Measurements from ENCODE around the gene TAC4. TPM values are rescaled to one million over a fixed set of nuclear protein-coding genes. Genes with fewer than 3 reads are reported as not detected.
A peak's percentile ranks its signal among the peaks of the same experiment; 100 is the strongest.

TAC4 gene
- total RNA-seq, 1 experiment from 2014 or later: not detected

DNA sequence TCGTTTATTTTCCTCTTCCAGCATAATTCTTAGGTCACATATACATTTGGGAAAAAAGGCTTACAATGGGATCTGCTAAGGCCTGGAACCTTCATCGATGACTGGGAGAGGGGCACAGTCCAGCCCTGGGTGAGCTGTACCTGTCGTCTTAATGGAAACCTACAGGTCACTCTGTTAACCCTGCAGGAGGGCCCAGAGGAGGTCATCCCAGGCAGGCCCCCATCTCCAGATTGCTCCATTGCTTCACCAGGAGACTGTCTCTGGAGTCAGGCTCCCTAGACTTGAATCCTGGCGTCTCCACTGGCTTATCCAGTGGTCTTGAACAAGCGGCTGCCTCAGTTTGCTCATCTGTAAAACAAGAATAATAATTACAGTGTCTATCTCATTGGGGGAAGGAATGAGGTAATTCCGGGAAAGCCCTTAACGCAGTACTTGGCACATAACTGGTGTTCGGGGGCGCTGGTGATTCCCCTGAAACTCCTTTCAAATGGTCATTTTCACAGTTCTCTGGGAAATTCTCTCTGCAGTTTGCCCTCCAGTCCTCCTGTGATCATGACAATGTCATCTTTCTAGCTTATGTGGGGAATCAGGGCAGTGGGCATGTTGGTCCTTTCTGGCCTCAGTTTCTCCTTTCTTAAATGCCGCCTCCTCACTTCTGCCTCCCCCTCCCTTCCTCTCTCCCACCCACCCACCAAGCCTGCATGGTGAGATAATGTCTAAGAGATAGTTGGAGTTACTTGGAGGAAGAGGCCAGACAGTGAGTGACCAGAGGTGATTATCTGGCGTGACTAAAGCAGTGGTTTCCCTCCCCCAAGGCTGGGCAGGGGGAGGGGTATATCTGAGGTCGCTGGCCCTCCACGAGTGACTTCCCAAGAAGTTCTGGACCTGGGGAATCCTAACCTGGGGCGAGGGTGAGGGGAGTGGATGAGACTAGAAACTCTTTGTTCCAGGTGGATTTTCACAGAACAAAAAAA, 31.3 kb upstream of the TAC4 start:
- DNase-seq (ENCODE audit: low read depth, low spot score): no peak
- in situ Hi-C loops (cut with HindIII; ENCODE audit: low pct_unique_long_range_greater_than_20kb, low sequenced_read_pairs): no loop called here

DNA sequence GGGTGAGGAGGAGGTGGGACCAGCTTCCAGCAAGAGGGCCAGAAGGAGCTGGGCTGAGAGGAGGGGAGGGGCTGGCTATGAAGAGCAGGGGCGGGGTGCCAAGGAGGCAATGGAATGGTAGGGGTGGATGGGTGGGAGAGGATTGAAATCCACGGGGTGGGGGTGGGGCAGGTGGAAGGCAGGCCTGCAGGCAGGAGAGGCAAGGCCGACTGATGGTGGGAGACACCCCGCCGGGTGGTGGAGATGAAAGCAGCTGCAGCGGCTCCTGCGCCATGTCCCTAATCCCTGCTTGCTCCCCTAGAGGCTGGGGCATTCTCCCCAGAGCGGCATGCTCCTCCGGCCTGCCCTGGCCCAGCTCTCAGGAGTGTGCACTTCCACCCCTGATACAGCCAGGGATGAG, 27.8 kb upstream of the TAC4 start:
- no peak for DNase-seq (ENCODE audit: low read depth, low spot score)
- in situ Hi-C loops (cut with HindIII; ENCODE audit: low pct_unique_long_range_greater_than_20kb, low sequenced_read_pairs): no loop called here

DNA sequence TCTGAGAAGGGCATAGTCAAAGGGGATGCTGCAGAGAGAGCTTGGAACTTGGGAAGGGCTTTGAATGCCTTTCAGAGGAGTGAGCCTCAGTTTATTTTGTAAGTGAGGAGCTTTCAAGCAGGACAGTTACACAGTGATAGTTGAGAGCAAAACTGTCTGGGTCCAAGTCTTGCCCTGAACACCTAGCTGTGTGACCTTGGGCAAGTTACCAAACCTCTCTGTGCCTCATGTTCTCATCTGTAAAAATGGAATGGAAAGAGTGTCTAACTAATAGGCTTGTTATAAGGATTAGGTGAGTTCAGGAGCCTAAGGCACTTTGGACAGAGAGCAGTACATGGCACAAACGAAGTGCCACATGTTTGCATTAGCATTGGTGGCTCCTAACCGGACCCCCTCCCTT, 27.0 kb upstream of the TAC4 start:
- no peak for DNase-seq (ENCODE audit: low read depth, low spot score)
- in situ Hi-C loops (cut with HindIII; ENCODE audit: low pct_unique_long_range_greater_than_20kb, low sequenced_read_pairs): no loop called here

DNA sequence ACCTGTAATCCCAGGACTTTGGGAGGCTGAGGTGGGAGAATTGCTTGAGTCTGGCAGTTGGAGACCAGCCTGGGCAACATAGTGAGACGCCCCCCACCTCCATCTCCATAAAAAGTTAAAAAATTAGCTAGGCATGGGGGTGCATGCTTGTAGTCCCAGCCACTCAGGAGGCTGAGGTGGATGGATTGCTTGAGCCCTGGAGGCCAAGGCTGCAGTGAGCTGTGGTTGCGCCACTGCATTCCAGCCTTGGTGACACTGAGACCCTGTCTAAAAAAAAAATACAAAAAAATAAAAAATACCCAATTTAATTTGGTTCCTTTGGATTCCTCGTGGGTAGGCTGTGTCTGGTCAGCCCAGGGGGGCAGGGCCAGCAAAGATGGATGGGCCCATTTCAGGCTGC, 26.1 kb upstream of the TAC4 start:
- DNase-seq (ENCODE audit: low read depth, low spot score): no peak
- in situ Hi-C loops (cut with HindIII; ENCODE audit: low pct_unique_long_range_greater_than_20kb, low sequenced_read_pairs): no loop called here

DNA sequence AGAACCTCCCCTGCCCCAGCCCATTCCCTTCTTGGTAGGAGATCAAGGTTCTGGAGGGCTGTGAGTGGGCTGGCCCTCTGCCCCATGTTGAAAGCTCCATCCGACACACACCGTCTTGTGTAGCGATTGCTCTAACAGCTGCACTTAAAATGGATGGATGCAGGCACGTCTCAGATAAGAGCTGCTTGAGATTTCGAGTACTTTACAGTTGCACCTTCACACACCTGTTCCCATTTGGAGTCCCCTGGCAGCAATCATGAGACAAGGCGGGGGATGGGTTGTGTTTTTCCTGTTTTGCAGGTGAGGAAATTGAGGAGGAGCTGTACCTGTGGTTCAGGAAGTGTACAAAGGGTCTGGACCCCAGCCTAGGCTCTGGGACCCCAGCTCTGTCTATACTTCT, 25.6 kb upstream of the TAC4 start:
- in situ Hi-C loops (cut with HindIII; ENCODE audit: low pct_unique_long_range_greater_than_20kb, low sequenced_read_pairs): no loop called here
- DNase-seq (ENCODE audit: low read depth, low spot score): no peak

DNA sequence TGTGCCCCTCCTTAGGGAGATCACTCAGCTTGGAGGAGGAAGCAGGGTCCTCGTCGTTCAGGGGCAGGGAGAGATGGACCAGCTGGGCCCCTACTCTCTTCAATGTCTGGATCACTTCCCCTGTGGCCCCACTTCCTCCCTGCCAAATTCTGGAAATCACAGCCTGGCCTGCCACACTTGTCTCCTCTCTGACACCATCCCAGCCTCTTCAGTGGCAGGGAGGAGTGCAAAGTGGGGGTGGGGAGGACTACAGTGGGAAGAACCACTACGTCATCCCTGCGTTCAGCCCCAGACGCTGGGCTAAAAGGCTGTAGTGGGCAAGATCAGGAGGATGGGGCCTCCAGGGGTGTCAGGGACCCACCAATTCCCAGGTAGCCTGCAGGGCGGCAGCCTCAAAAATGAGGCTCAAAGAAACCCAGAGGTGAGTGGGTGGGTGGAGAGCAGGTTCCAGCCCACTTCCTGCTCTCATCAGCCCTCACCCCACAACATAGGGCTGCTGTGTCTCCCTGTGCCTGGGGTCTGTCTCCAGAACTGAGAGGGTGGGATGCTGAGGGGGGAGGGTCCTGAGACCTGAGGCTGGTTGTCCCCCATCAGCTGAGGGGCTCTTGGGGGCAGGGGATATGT, 25.0 kb upstream of the TAC4 start:
- no peak for DNase-seq (ENCODE audit: low read depth, low spot score)
- in situ Hi-C loops (cut with HindIII; ENCODE audit: low pct_unique_long_range_greater_than_20kb, low sequenced_read_pairs): no loop called here

DNA sequence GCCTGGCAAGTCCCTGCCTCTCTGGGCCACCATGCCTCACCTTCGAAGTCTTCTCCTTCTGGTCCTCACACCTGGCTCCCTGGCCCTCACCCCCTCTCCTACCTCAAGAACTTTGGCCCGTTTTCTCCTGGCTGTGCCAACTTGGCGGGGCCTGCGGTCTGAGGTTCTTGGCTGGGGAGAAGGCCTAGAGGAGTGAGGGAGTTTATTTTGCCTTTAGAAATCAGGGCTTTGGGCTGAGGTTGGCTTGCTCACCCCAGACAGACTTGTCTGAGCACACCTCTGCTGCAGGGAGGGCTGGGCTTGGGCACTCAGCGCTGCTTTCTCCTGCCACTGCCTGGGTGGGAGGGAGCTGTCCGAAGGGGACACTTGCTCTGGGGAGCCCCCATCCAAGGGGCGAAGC, 23.3 kb upstream of the TAC4 start:
- in situ Hi-C loops (cut with HindIII; ENCODE audit: low pct_unique_long_range_greater_than_20kb, low sequenced_read_pairs): no loop called here
- no peak for DNase-seq (ENCODE audit: low read depth, low spot score)

DNA sequence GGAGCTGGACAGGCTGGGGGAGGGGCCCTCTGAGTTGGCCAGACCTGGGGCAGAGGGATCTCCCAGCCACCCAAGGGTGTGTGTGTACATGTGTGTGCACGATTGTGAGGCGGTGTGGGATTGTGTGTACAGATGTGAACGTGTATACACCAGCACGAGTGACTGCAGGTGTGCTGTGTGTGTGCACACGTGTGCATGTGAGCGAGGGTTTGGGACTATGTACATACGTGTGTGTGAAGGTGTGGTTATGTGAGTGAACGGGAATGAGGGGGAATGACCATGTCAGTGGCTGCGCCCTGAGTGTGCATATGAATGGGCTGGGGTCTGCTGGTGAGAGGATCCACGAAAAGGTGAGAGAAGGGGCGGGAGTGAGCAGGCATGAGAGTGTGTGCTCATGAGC, 22.4 kb upstream of the TAC4 start:
- DNase-seq (ENCODE audit: low read depth, low spot score): no peak
- in situ Hi-C loops (cut with HindIII; ENCODE audit: low pct_unique_long_range_greater_than_20kb, low sequenced_read_pairs): no loop called here

DNA sequence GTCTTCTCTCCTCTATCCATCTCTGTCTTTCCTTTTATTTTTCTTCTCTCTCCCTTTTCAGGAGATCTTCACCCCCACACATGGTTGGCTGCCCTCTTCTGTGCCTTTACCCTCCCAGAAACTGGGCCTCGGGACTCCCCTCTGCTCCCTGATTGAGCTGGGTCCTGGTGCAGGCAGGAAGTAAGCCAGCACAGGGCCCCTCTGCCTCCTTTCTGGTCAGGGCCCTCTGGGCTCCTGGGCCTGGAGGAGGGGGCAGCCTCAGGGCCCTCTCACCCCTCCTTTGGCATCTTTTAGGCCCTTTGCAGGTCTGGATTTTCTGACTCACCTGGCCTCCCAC, 21.1 kb upstream of the TAC4 start:
- in situ Hi-C loops (cut with HindIII; ENCODE audit: low pct_unique_long_range_greater_than_20kb, low sequenced_read_pairs): no loop called here
- DNase-seq (ENCODE audit: low read depth, low spot score): no peak

DNA sequence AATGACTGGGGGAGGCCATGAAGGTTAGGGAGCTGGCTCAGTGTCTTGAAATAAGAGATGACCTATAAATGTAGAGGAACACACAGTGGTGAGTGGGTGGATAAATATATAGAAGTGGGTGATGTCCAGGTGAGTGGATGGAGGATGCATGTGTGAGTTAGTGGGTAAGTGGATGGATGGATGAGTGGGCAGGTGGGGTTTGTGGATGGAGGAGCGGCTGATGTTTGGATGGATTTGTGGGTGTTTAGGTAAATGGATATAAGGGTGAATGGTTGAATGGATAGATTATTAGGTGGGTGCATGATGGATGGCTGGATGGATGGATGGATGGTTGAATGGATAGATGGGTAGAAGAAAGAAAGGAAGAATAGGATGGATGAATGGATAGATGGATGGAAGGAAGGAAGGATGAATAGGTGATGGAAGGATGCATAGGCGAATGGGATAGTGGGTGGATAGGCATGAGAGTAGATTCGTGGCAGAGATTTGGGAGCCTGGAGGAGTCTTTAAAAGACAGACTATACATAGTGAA, 19.1 kb upstream of the TAC4 start:
- no peak for DNase-seq (ENCODE audit: low read depth, low spot score)
- in situ Hi-C loops (cut with HindIII; ENCODE audit: low pct_unique_long_range_greater_than_20kb, low sequenced_read_pairs): no loop called here

DNA sequence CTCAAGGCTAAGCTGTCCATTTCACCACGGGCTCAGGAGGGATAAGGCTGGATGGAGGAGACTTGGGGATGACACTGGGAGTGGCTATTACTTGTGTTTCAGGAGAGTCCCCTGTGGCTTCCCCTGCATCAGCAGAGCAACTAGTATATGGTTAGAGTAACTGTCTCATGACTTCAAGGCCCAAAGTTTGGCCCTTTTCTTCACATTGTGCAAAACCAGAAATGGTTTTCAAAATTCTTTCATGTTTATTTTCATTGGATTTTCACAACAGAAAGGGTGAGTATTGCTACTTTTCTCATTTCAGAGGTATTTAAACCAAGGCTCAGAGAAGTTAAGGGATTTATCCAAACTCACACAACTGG, 18.1 kb upstream of the TAC4 start:
- no peak for DNase-seq (ENCODE audit: low read depth, low spot score)
- in situ Hi-C loops (cut with HindIII; ENCODE audit: low pct_unique_long_range_greater_than_20kb, low sequenced_read_pairs): no loop called here

DNA sequence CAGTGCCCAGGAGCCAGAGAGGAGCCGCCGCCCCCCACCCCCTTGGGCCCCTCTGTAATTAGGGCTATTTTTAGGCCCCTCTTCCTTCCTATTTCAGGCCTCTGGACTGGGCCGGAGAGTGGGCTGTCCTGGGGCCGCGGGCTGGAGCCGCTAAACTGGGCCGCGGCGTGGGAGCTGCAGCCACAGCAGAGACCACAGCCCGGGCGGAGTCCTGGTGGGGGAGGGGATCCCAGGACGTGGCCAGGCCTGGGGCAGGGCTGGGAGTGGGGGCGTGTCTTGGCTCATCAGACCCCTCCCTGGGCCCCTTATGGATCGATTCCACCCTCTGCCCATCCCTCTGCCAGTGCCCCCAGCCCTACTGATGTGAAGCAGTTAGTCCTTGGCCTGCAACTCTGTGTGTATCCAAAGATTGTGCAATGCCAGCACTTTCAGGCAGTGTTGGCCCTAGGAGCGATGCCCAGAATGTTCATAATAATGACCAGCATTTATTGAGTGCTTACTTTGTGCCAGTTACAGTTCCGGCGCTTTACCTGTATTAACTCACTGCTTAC, 15.0 kb upstream of the TAC4 start:
- in situ Hi-C loops (cut with HindIII; ENCODE audit: low pct_unique_long_range_greater_than_20kb, low sequenced_read_pairs): no loop called here
- DNase-seq (ENCODE audit: low read depth, low spot score): no peak

DNA sequence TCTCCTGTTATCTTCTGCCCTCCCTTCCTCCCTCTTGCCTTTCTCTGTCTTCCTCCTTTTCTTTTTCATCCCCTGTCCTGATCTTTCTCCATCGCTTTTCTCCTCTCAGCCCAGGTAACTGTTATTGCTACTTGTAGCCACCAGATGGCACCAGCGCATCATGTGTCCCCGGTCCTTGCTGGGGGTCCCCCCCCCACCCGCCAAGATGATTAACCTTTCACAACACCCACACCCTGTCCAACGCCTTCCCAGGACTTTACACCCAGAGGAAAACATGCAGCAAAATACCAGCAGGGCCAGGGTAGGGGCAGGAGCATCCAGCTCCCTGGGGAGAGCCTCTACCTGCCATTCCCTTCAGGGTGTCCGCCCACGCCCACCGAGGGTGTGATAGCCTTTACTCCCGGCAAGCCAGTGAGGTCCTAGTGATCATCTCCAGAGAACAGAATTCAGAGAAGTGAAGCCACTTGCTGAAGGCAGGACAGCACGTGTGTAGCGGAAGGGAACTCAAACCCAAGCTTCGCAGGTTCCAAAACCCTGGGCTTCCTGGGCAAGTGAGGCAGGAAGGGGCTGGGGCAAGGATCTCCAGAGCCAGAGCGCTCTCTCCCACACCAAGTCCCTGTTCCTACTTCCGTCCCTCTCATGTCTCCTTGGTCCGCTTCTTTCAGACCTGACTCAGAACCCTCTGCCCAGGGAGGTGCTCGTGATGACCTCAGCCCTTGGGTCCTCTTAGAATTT, 13.4 kb upstream of the TAC4 start:
- DNase-seq (ENCODE audit: low read depth, low spot score): peak; percentile 68
- in situ Hi-C loops (cut with HindIII; ENCODE audit: low pct_unique_long_range_greater_than_20kb, low sequenced_read_pairs): no loop called here

DNA sequence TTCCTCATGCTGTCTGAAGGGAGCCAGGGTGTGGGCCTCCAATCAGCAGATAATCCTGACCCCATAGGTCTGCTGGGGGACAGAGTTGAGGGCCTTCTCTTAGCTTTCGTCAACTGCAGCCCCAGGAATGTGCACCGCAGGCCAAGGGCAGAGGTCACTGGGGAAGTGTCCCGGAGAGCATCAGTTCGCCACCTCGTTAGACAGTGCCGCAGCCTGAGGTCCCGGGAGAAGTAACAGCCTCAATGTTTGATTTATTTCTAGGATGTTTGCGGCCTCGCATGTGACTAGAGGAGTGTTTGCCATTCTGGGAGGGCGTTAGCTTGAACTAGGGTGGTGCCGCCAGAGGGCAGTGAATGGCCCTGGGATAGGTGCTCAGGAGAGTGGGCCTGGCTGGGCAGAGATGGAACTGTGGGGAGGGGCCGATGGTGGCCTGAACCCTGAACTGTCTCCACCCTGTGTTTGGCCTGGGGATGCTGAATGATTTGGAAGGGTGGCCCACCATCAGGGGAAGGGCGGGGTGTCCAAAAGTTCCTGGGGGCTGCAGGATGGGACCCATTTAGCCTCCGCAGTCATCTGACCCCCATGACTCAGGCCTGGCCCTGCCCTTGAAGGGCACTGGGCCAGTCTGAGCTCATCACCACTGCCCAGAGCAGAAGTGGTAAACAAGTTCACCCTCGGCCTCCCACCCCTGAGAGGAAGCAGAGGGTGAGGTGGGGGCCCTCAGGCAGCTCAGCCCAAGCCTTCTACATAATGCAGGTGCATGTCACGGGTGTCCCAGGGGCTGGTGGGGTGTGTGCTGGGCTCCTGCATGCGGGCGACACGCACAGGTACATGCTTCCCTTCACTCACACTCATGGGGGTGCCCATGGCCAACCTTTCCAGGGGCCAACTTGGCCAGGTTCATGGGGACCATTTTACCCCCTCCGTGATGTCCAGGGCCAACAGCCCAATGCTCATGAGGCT, 12.4 kb upstream of the TAC4 start:
- in situ Hi-C loops (cut with HindIII; ENCODE audit: low pct_unique_long_range_greater_than_20kb, low sequenced_read_pairs): no loop called here
- DNase-seq (ENCODE audit: low read depth, low spot score): peak; percentile 75

DNA sequence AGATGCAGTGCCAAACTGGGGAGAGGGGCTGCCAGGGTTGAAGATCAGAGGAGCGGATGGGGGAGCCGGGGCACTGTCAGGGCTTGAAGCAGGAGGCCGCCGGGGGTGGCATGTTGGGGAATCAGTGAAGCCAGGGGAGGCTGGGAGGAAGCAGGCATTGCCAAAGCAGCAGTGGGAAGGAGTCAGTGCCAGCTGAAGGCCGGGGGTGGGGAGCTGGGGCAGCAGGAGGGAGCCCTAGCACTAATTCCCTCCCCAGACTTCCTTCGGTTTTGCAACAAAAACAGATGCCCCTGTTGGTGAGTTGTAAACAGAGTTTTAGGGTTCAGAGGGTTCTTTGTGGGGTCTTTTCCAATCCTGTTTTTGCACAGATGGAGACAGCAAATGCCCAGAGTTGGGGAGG, 10.9 kb upstream of the TAC4 start:
- in situ Hi-C loops (cut with HindIII; ENCODE audit: low pct_unique_long_range_greater_than_20kb, low sequenced_read_pairs): no loop called here
- DNase-seq (ENCODE audit: low read depth, low spot score): no peak

DNA sequence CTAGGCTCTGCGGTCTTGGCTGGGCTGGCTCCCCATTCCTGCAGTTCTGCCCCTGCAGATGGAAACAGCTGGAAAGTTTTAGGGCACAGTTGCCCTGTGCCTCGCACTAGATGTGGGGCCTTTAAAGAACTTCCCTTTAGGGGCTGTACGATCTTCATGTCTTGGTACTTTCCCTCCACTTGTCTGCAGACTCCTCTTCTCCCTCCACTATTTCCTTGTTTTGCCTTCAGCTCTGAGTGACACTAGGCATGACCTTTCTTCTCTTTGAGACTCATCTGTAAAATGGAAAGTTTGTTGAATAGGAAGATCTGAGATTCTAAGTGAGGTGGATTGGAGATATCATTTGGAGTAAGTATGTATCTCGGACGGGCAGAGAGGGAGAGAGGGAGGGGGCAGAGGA, 6.3 kb upstream of the TAC4 start:
- DNase-seq (ENCODE audit: low read depth, low spot score): no peak
- in situ Hi-C loops (cut with HindIII; ENCODE audit: low pct_unique_long_range_greater_than_20kb, low sequenced_read_pairs): no loop called here

DNA sequence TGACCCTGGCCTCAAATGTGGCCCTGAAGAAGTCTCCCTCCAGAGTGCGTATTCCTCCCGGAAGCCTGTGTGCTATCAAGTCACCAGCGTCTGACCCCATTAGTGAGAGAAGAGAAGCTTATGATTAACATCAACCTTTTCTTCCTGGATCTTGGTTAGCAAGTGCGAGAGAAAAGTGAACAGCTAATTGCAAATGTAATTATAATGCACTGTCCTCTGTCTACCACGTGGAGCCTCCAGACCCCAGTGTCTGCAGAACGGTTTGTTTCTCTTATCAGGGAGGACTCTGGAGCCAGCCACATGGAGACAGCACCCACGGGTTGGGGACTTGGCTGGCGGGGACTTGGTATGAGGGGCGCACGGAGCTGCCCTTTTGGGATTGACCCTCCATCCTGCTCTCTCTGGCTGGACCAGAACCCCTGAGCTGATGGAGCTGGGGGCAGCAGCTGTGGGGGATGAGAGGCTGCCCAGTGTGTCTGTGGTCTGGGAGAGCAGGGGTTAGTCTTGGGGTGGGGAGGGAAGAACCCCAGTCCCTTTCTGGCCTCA, 5.7 kb upstream of the TAC4 start:
- DNase-seq (ENCODE audit: low read depth, low spot score): no peak
- in situ Hi-C loops (cut with HindIII; ENCODE audit: low pct_unique_long_range_greater_than_20kb, low sequenced_read_pairs): no loop called here
